HEK293 (cell line): Measurements from ENCODE around the gene PCDH9.

Source experiments
- CTCF ChIA-PET: fragments of 350-600 bp; formaldehyde crosslinking; extraction: SDS; loops from one replicate; lab custom pipeline; 2021; ENCODE audit warnings: antibody characterized with exemption; lab: Yijun Ruan, JAX
- POLR2A ChIA-PET: fragments of 300-600 bp; formaldehyde crosslinking; extraction: SDS; loops from one replicate; lab custom pipeline; 2020; ENCODE audit warnings: antibody characterized with exemption, inconsistent platforms; lab: Yijun Ruan, JAX
- H3K27ac ChIP-seq: fragments of 200-500 bp; sonication (Bioruptor generic); 2 replicates; pipeline ENCODE4 v1.5.1; 2014; ENCODE audit warnings: low read depth, low read length, control low read depth, inconsistent platforms; ENCODE audit errors: extremely low read depth
- H3K36me3 ChIP-seq, 2 experiments: fragments of 200-500 bp in 1 of 2; sonication (Bioruptor generic) in 1 of 2; 1 replicate in 1 of 2; 2 replicates in 1 of 2; pipeline ENCODE4 v1.5.1; 2014 to 2017; ENCODE audit warnings: inconsistent platforms in 2 of 2, low read length in 2 of 2; ENCODE audit not compliant: control insufficient read depth in 2 of 2, insufficient read depth in 1 of 2
- H3K4me1 ChIP-seq: fragments of 200-500 bp; sonication (Bioruptor generic); 2 replicates; pipeline ENCODE4 v1.5.1; 2014; ENCODE audit warnings: mild to moderate bottlenecking, low read length, inconsistent platforms; ENCODE audit not compliant: control insufficient read depth, insufficient read depth
- H3K4me3 ChIP-seq: 2 replicates; pipeline ENCODE4 v1.5.1; 2011; ENCODE audit warnings: low read depth, mild to moderate bottlenecking, control low read depth, low read length, moderate library complexity
- H3K9me3 ChIP-seq: fragments of 200-500 bp; sonication (Bioruptor generic); 2 replicates; pipeline ENCODE4 v1.5.1; 2014; ENCODE audit warnings: low read depth, low read length, inconsistent platforms; ENCODE audit not compliant: control insufficient read depth, insufficient read depth
- CTCF ChIP-seq: fragments of 450-650 bp; formaldehyde crosslinking; IDR thresholded peaks from 2 replicates; pipeline ENCODE4 v1.5.1; 2016; ENCODE audit warnings: missing biosample characterization, missing genetic modification characterization
- GLI4 ChIP-seq: fragments of 450-650 bp; formaldehyde crosslinking; IDR thresholded peaks from 2 replicates; pipeline ENCODE4 v1.5.1; 2016; ENCODE audit warnings: missing biosample characterization, missing genetic modification characterization
- GLIS1 ChIP-seq: fragments of 450-650 bp; formaldehyde crosslinking; IDR thresholded peaks from 2 replicates; pipeline ENCODE4 v1.5.1; 2016; ENCODE audit warnings: missing biosample characterization, missing genetic modification characterization
- PRDM10 ChIP-seq: fragments of 450-650 bp; formaldehyde crosslinking; IDR thresholded peaks from 2 replicates; pipeline ENCODE4 v1.5.1; 2016; ENCODE audit warnings: missing biosample characterization, missing genetic modification characterization
- REST ChIP-seq: fragments of 450-650 bp; formaldehyde crosslinking; IDR thresholded peaks from 2 replicates; pipeline ENCODE4 v1.5.1; 2016; ENCODE audit warnings: missing biosample characterization, missing genetic modification characterization
- SALL2 ChIP-seq: fragments of 450-650 bp; formaldehyde crosslinking; IDR thresholded peaks from 2 replicates; pipeline ENCODE4 v1.5.0; 2017; ENCODE audit warnings: missing biosample characterization, mild to moderate bottlenecking, missing genetic modification characterization, borderline replicate concordance
- TRIM28 ChIP-seq: IDR thresholded peaks from 2 replicates; pipeline ENCODE4 v1.6.1; 2011; ENCODE audit warnings: low read length, control low read depth, borderline replicate concordance
- ZFP3 ChIP-seq: fragments of 450-650 bp; formaldehyde crosslinking; IDR thresholded peaks from 2 replicates; pipeline ENCODE4 v1.5.1; 2016; ENCODE audit warnings: low read depth, missing biosample characterization, missing genetic modification characterization
- ZNF112 ChIP-seq: fragments of 450-650 bp; formaldehyde crosslinking; IDR thresholded peaks from 2 replicates; pipeline ENCODE4 v1.5.0; 2017; ENCODE audit warnings: missing biosample characterization, missing genetic modification characterization
- ZNF18 ChIP-seq: fragments of 450-650 bp; formaldehyde crosslinking; IDR thresholded peaks from 2 replicates; pipeline ENCODE4 v1.5.1; 2016; ENCODE audit warnings: missing biosample characterization, missing genetic modification characterization
- ZNF335 ChIP-seq: fragments of 450-650 bp; formaldehyde crosslinking; conservative IDR thresholded peaks from 2 replicates; pipeline ENCODE4 v1.5.1; 2016; ENCODE audit warnings: missing biosample characterization, missing genetic modification characterization
- ZNF354C ChIP-seq: fragments of 450-650 bp; formaldehyde crosslinking; IDR thresholded peaks from 2 replicates; pipeline ENCODE4 v1.5.1; 2016; ENCODE audit warnings: missing biosample characterization, missing genetic modification characterization, low read depth, borderline replicate concordance
- ZNF404 ChIP-seq: fragments of 450-650 bp; formaldehyde crosslinking; IDR thresholded peaks from 2 replicates; pipeline ENCODE4 v1.5.1; 2017; ENCODE audit warnings: missing biosample characterization, missing genetic modification characterization
- ZNF48 ChIP-seq: fragments of 450-650 bp; formaldehyde crosslinking; IDR thresholded peaks from 2 replicates; pipeline ENCODE4 v1.5.1; 2016; ENCODE audit warnings: missing biosample characterization, missing genetic modification characterization
- ZNF529 ChIP-seq: fragments of 450-650 bp; formaldehyde crosslinking; IDR thresholded peaks from 2 replicates; pipeline ENCODE4 v1.5.1; 2017; ENCODE audit warnings: missing genetic modification characterization, missing biosample characterization; ENCODE audit not compliant: insufficient replicate concordance
- ZNF580 ChIP-seq: fragments of 450-650 bp; formaldehyde crosslinking; IDR thresholded peaks from 2 replicates; pipeline ENCODE4 v1.5.1; 2016; ENCODE audit warnings: missing biosample characterization, missing genetic modification characterization
- ZNF830 ChIP-seq: fragments of 450-650 bp; IDR thresholded peaks from 2 replicates; pipeline ENCODE4 v1.5.0; 2018; ENCODE audit warnings: missing biosample characterization, missing genetic modification characterization, low read depth, mild to moderate bottlenecking, moderate library complexity

The PCDH9 gene

GRCh38 chr13:67184247-67184646, 45.9 kb downstream of the PCDH9 start (continued):
- no peak for TF ChIP-seq PRDM10
- no peak for TF ChIP-seq ZNF529
- no peak for TF ChIP-seq ZNF830 (tag by site-specific recombination)
- TF ChIP-seq, all 188 proteins: peak for 0

GRCh38 chr13:67183151-67183550, 47.0 kb downstream of the PCDH9 start:
- no peaks in the 10 kb centered on the region for H3K4me1 ChIP-seq
- CTCF ChIA-PET, result no interaction called here
- H3K36me3 ChIP-seq, result no peaks in the 10 kb centered on the region
- H3K27ac ChIP-seq, result no peak overlapping the region
- POLR2A ChIA-PET, result no interaction called here
- H3K4me3 ChIP-seq, result no peak overlapping the region
- TF ChIP-seq ZNF112 (tag by site-specific recombination) (no peak), GLI4 (tag by site-specific recombination) (no peak), GLIS1 (tag by site-specific recombination) (no peak), ZNF48 (tag by site-specific recombination) (no peak), REST (tag by site-specific recombination) (no peak), ZNF335 (no peak), ZFP3 (tag by site-specific recombination) (no peak), ZNF354C (tag by site-specific recombination) (no peak), CTCF (tag by site-specific recombination) (no peak), SALL2 (no peak), TRIM28 (no peak), ZNF18 (no peak), ZNF580 (tag by site-specific recombination) (no peak), ZNF404 (tag by site-specific recombination) (no peak)
- H3K9me3 ChIP-seq, result no peaks in the 10 kb centered on the region
